ENCODE data around the gene STIM1.

Gene STIM1

DNA sequence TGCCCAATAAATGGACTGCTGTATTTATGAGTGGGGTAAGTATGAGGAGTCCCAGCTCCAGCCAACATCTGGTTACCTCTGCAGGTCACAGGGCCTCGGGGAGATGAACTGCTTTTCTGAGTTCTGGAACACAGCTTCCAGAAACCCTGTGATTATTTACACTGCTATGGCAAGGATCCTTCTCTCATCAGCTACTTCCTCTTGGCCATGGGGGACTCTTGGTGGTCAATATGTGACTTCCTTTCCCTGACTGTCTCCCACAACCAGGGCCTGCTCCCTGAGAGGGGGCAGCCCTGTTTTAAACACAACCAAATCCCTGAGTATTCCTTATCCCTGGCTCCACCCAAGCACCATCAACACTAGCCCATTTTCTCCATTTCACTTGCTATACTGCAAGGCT lies 24.7 kb upstream of the STIM1 start:
- Histone ChIP-seq H3K9me3 (ENCODE audit: low read length) (no peaks in the 10 kb centered on the region), H3K9me2 (ENCODE audit: low read depth, low read length) (no peaks in the 10 kb centered on the region), H3K27me3 (ENCODE audit: insufficient read depth, low read length) (no peaks in the 10 kb centered on the region), H3K27ac (ENCODE audit: low read depth, low read length, poor library complexity, severe bottlenecking) (no peak overlapping the region), H3K4me2 (ENCODE audit: low read length) (no peak overlapping the region), H2AFZ (ENCODE audit: low read length) (no peak overlapping the region), H3K36me3 (ENCODE audit: insufficient read depth, low read length) (peaks cover 71% of the 10 kb centered on the region), H4K20me1 (ENCODE audit: insufficient read depth, low read length) (no peaks in the 10 kb centered on the region), H3K79me2 (ENCODE audit: insufficient read depth, low read length) (peaks cover 13% of the 10 kb centered on the region; the same call in 1 of the 2 replicates), H3K4me3 (ENCODE audit: low read depth, low read length, poor library complexity, severe bottlenecking) (no peak overlapping the region), H3F3A (ENCODE audit: insufficient read depth, low read length) (no peaks in the 10 kb centered on the region), H3K9ac (ENCODE audit: low read length) (no peak overlapping the region), H3K4me1 (ENCODE audit: insufficient read depth, low read length, severe bottlenecking) (peaks cover 9% of the 10 kb centered on the region)
- no peak for TF ChIP-seq EZH2 (IDR thresholded peaks at IDR 0.05; ENCODE audit: borderline replicate concordance, low read length)

DNA sequence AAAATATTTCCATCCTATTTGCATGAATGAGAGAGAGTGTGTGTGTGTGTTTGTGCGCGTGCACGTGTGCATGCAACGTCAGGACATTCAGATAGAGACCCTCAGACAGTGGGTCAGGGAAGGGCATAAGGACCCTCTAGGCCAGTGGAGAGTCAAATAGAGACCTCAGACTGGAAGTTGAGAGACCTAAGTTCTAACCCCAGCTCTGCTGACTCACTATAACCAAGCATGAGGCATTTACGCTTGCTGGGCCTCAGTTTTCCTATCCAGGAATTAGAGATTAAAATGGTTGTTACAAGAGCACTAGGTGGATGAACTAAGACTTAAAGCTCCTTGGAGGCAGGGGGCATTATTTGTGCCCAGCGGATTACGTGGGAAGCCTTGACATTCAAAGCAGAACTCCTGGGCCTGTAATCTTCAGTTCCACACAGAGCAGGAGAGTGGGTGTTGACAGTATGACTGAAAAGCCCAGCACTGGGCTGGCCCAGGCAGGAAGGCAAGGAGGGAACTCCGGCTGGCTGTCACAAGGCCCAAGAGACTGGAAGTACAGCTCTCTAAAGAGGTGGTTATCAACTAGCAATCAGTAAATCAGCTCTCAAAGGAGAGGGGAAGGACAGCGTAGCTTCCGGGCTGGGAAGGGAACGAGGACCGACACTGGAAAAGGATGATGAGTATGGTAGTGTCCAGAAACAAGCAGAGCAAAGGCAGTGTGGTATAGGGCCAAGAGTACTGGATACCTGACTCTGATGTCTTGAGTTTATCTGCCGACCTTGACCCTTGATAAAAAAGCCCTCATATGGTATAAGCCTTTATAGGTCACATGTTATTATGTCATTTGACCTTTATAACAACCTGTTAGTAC lies 23.9 kb upstream of the STIM1 start:
- H3K4me2 ChIP-seq (ENCODE audit: low read length), result no peak overlapping the region
- no peaks in the 10 kb centered on the region for H3K9me3 ChIP-seq (ENCODE audit: low read length)
- H4K20me1 ChIP-seq (ENCODE audit: insufficient read depth, low read length), result no peaks in the 10 kb centered on the region
- H3K27me3 ChIP-seq (ENCODE audit: insufficient read depth, low read length), result no peaks in the 10 kb centered on the region
- H3K9ac ChIP-seq (ENCODE audit: low read length), result no peak overlapping the region
- no peak overlapping the region for H2AFZ ChIP-seq (ENCODE audit: low read length)
- peaks cover 14% of the 10 kb centered on the region for H3K4me1 ChIP-seq (ENCODE audit: insufficient read depth, low read length, severe bottlenecking)
- H3K36me3 ChIP-seq (ENCODE audit: insufficient read depth, low read length), result peaks cover 62% of the 10 kb centered on the region
- H3K4me3 ChIP-seq (ENCODE audit: low read depth, low read length, poor library complexity, severe bottlenecking), result no peak overlapping the region
- no peaks in the 10 kb centered on the region for H3K9me2 ChIP-seq (ENCODE audit: low read depth, low read length)
- H3K79me2 ChIP-seq (ENCODE audit: insufficient read depth, low read length), result peaks cover 13% of the 10 kb centered on the region; the same call in 1 of the 2 replicates
- no peak overlapping the region for H3K27ac ChIP-seq (ENCODE audit: low read depth, low read length, poor library complexity, severe bottlenecking)
- no peaks in the 10 kb centered on the region for H3F3A ChIP-seq (ENCODE audit: insufficient read depth, low read length)
- TF ChIP-seq EZH2 (IDR thresholded peaks at IDR 0.05; ENCODE audit: borderline replicate concordance, low read length), result no peak
- TF ChIP-seq, protein P1, sequence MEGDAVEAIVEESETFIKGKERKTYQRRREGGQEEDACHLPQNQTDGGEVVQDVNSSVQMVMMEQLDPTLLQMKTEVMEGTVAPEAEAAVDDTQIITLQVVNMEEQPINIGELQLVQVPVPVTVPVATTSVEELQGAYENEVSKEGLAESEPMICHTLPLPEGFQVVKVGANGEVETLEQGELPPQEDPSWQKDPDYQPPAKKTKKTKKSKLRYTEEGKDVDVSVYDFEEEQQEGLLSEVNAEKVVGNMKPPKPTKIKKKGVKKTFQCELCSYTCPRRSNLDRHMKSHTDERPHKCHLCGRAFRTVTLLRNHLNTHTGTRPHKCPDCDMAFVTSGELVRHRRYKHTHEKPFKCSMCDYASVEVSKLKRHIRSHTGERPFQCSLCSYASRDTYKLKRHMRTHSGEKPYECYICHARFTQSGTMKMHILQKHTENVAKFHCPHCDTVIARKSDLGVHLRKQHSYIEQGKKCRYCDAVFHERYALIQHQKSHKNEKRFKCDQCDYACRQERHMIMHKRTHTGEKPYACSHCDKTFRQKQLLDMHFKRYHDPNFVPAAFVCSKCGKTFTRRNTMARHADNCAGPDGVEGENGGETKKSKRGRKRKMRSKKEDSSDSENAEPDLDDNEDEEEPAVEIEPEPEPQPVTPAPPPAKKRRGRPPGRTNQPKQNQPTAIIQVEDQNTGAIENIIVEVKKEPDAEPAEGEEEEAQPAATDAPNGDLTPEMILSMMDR (IDR thresholded peaks at IDR 0.05; ENCODE audit: low read length), result no peak

DNA sequence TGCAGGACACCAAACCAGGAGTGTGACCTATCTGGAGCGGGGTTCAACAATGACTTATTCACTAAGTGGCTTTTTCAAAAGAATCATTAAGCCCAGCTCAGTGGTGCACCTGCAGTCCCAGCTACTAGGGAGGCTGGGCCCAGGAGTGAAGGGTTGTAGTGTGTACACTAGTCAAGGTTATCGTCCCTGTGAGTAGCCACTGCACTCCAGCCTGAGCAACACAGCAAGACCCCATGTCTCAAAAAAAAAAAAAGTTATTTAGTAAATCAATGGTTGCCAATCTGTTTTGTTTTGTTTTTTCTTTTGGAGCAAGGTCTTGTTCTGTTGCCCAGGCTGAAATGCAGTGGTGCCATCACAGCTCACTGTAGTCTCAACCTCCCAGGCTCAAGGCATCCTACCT lies 22.6 kb upstream of the STIM1 start:
- no peaks in the 10 kb centered on the region for H3K9me2 ChIP-seq (ENCODE audit: low read depth, low read length)
- H3K4me3 ChIP-seq (ENCODE audit: low read depth, low read length, poor library complexity, severe bottlenecking), result no peak overlapping the region
- no peaks in the 10 kb centered on the region for H3F3A ChIP-seq (ENCODE audit: insufficient read depth, low read length)
- no peak overlapping the region for H3K9ac ChIP-seq (ENCODE audit: low read length)
- H3K27me3 ChIP-seq (ENCODE audit: insufficient read depth, low read length), result no peaks in the 10 kb centered on the region
- TF ChIP-seq, protein P1 (IDR thresholded peaks at IDR 0.05; ENCODE audit: low read length), result no peak
- no peak for TF ChIP-seq EZH2 (IDR thresholded peaks at IDR 0.05; ENCODE audit: borderline replicate concordance, low read length)
- H3K4me2 ChIP-seq (ENCODE audit: low read length), result no peak overlapping the region
- peaks cover 26% of the 10 kb centered on the region for H3K4me1 ChIP-seq (ENCODE audit: insufficient read depth, low read length, severe bottlenecking)
- H2AFZ ChIP-seq (ENCODE audit: low read length), result no peak overlapping the region
- no peak overlapping the region for H3K27ac ChIP-seq (ENCODE audit: low read depth, low read length, poor library complexity, severe bottlenecking)
- peaks cover 50% of the 10 kb centered on the region for H3K36me3 ChIP-seq (ENCODE audit: insufficient read depth, low read length)
- no peaks in the 10 kb centered on the region for H4K20me1 ChIP-seq (ENCODE audit: insufficient read depth, low read length)
- no peaks in the 10 kb centered on the region for H3K9me3 ChIP-seq (ENCODE audit: low read length)
- H3K79me2 ChIP-seq (ENCODE audit: insufficient read depth, low read length), result peaks cover 15% of the 10 kb centered on the region

Measured in OCI-LY1 (cell line).